Glomerular visceral epithelial cell (primary cell): Measurements from ENCODE around the gene PHB1.
"Not testable (repeated sequence)": the region's sequence is repeated elsewhere in the genome, so short reads cannot be mapped to it uniquely, and the experiment has no call there.

ENCODE experiments used
- DNase-seq: peaks from one replicate; pipeline ENCODE4 v3.0.0-alpha.2; 2016; ENCODE audit errors: extremely low spot score

The PHB1 gene

DNA sequence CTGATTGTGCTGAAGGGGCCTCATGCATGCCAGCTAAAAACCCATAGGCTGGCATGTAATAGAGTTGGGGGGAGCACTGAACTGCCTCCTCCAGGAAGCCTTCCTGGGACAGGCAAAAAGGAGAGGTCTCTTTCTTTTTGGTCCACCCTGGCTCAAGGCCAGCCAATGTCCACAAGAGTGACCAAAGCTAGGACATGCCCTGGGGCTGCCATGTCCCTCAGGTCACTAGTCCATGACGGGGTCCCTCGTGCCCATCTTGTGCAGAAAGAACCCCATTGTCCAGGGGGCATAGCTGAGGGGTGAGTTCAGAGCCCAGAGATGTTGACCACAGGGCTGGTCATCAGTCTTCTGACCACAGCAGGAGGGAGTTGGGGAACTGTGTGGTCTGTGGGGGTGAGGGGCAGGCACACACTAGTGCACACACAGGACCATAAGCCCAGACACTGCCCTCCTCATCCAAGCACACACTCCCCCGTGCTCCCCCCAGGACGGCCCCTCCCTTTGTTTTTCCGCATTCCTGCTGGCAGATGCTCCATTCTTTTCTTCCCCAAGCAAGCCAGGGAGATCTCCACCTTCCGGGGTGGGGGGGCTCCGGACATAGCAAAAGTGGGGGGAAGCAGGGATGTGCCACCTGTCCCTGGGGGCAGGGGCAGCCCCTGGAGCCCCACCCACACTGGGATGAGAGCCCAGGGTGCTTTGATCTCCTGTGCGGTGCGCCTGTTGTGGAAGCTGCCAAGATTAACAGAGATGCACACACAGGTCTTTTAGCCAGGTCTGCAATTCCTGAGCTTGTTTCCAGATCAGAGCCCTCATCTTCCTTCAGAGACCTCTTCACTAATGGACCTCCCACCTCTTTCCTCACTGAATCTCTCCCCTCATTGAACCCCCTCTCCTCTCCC is 25.2 kb upstream of the PHB1 start:
- DNase-seq: peak; percentile 93

DNA sequence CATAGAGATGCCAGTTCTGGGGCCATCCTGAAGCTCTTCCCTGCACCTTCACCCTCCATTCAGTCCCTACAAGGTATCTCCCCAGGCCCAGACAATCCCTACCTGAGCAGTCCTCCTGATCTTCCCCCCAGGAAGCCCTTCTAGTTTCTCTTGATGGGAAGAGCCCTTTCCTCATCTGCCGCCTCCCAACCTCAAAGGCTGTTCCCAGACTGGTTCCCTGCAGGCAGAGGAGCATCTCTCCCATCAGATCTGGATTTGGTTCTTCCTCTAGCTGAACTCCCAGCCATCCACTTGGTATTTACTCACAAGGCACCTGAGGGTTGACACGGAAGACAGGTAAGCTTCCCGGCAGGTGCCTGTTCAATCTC is 24.6 kb upstream of the PHB1 start:
- no peak for DNase-seq

DNA sequence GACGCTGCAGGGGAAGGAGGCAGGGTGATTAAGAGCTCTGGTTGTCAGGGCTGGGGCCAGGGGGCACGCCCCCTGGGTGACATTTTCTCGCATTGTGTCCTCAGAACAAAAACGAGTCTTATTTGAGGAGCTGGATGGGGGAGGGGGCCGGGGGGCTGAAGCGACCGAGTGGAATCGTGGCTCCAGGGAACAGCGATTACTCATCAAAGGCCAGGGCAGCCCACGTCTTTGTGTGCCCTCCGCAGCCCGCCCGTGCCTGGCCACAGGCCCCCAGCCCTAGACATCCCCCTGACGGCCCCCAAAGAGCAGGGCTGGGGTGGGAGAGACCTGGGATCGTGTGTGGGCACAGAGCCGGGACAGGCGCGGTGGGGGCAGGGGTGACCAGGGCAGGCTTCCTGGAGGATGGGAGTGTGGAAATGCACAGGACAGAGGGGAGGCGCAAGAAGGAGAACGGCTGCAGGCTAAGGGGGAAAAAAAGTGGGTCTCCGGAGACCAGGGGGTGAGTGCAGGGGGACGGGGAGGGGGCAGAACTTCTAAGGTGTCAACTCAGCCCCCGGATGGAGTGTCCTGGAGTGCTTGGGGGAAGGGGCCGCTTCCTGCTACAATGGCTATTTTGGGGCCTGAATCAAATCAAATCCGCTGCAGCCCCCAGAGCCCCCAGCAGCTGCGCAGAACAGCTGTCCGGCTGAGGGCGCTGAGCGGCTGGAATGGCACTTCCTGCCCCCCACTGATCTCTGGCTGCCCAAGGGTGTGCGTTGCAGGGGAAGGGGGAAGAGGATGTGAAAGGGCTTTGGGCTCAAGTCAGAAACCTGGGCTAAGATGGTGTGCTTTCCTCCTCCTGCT is 24.0 kb upstream of the PHB1 start:
- DNase-seq: peak; percentile 33

DNA sequence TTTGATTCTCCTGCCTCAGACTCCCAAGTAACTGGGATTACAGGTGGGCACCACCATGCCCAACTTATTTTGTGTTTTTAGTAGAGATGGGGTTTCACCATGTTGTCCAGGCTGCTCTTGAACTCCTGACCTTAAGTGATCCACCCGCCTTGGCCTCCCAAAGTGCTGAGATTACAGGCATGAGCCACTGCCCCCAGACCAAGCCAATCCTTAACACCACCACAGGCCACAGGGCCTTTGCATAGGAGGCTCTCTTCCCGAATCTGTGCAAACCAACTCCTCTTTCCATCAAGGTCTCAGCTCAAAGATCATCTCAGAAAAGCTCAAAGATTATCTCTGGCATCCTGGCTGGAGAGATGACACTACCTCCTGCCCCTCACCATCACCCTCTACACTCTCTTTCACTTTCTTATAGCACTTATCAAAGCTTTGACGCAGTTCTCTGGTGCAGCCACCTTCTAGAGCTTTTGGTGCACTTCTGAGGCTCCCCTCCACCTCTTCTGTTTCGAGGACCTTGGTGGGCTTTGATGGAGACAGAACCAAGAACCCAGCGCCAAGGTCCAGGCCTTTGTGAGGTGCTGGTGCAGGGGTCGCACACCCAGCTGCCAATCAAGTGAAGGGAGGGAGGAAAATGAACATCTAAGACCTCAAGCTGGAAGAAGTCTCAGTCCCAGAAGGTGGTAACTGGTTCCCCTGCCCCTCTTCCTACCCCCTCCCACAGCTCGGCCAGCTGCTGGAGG is 23.2 kb upstream of the PHB1 start:
- no peak for DNase-seq

DNA sequence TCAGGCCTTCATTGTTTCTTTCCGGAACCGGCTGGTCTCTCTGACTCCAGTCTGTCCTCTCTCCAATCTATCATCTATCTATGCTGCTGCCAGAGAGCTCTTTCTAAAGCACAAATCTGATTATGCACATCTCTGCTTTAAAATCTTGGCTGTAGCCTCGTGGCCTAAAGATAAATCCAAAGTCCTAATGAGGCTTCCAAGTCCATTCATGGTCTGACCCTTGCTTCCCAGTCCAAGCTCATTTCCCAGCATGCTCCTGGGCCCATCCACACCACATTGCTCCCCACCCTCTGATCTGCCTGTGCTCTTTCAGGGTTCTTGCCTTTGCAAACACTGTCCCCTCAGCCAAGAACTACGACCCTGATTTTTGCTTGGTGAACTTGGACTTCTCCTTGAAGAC is 21.5 kb upstream of the PHB1 start:
- no peak for DNase-seq

DNA sequence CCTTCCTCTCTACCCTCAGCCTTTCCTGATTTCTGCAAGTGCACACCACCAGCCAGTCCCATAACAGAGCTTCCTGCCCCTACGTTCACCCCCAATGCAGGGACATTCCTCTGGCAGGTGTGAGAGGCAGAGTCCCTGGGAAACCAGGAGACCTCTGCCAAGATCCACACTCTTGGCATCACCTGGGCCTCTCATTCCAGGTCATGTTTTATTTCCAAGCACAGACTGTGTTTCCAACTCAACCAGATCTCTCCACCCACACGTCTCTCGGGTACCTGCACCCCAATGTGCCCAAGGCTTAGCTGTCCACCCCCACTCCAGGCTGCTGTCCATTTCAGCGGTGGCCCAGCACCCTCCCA is 21.0 kb upstream of the PHB1 start:
- no peak for DNase-seq

DNA sequence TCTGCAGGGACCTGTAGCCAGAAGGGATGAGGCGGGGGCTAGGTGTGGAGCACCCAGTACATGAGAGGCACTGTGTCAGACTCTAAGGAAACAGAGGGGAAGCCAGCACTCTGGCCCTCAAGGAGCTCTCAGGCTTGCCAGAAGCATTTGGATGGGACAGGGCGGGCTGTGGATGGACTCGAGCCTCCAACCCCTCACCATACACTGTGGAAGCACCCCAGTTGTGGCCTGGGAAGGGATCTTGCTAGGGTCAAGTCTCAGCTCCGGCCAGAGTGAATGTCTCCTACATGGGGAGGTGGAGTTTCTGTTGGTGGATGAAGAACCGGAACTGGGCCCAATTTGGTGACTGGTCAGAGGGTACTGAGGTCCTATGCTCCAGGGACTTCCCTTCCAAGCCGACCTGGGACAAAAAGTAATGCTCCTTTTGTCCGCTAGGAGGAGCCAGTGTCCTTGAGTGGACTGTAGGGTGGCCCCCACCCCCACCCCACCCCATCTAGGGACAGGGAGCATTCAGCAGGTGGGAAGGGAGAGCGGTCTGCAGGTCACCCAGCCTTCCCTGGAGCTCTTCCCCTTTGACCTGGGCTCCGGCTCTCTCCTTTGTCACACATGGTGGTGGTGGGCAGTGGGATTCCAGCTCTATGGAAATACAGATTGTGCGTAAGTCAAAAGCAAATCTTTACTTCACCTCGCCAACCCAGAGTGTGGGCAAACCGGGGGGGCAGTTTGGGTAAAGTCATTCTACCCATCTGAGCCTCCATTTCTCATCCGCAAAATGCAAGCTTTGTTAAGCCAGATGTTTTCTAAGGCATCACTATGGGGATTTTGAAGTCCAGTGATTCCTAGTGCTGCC is 20.4 kb upstream of the PHB1 start:
- DNase-seq: peak; percentile 56

DNA sequence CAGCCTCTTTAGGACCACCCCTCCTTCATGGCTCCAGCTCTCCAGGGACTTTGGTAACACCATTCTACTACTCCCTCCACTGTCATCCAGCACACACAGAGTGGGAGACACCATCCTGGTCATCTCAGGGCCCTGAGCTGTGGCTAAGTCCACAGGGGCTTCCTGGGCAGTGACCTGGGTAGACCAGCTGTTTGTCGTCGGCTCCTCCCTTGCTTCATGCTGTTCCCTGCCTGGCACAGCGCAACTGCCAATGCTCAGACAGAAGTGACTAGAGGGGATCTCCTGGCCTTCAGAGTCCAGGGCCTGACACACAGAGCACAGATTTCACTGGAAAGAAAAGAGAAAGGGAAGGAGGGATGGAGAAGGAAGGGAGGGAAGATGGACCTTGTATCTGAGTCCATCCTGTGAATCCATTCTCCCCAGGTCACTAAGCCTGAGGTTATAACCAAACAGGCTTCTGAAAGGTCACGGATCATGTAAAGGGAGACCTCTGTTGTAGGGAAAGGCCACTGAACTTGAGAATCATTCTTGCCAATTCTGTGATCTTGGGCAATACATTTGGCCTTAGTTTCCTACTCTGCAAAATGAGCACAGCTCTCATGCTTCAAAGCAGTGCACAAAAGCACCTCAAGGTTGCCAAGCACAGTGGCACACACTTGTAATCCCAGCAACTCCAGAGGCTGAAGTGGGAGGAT is 18.5 kb upstream of the PHB1 start:
- no peak for DNase-seq

DNA sequence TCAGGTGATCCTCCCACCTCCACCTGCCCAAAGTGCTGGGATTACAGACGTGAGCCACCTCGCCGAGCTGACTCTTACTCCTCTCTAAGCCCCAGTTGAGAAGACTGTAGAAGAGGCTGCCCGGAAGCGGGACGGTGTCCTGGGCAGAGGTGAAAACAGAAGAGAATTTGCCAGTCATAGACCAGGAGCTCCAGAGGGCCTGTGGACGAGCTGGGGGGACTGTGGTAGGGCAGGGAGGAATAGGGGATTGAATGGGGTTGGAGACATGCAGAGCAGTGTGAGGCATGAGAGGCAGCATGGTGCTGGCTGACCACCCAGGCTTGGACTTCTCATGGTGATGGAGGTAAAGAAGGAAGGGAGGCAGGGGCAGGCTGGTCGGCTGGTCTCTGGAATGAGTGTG is 17.1 kb upstream of the PHB1 start:
- no peak for DNase-seq

DNA sequence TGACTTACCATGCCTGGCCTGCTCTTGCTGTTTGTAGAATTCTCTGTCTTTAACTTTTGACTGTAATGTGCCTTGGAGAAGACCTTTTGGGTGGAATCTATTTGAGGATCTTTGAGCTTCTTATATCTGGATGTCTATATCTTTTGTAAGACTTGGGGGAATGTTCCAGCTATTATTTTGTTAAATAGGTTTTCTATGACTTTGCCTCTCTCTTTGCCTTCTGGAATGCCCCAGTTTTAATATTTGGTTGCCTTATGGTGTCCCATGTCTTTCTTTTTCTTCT is 10.3 kb upstream of the PHB1 start:
- no peak for DNase-seq

DNA sequence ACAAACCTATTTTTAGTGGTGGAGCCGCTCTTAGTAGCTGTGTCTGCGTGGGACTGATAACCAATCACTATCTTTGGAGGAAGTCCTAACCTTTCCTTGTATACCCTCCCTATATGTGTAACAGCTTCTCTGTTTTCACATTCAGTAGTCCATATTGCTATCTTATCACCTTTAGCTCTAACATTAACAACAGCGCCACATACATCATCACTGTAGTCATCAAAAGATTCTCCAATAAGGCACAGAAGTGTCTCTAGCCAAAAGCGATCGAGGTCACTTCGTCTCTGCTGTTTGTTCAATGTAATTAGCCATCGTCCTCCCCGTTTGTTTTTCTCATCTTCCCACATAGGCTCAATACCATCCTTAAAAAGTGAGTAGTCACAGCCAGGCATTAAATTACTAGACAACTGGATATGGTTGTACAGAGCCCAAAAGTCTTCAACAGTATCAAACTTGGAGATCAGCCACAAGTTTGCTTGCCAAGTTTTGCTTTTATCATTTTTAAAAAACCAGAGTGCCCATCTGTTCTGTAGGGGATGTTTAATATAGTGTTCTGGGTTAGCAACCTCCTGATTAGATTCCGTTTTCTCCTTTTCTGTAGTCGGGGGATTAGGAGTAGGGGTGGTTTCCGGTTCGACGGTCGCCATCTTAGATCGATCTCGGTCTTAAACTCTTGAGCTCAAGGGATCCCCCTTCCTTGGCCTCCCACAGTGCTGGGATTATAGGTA is 9.8 kb upstream of the PHB1 start:
- DNase-seq: not testable (repeated sequence)

DNA sequence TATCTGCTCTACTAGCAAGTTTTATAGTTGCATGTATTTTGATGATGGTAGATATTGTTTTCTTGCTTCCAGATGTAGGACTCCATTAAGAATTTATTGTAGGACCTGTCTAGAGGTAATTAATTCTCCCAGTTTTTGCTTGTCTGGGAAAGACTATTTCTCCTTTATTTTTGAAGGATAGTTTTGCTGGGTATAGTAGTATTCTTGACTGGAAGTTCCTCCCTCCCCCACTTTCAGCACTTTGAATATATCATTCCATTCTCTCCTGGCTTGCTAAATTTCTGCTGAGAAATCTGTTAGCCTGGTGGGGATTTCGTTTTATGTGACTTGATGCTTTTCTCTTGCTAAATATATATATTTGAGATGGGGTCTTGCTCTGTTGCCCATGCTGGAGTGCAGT is 8.0 kb upstream of the PHB1 start:
- DNase-seq: no peak

DNA sequence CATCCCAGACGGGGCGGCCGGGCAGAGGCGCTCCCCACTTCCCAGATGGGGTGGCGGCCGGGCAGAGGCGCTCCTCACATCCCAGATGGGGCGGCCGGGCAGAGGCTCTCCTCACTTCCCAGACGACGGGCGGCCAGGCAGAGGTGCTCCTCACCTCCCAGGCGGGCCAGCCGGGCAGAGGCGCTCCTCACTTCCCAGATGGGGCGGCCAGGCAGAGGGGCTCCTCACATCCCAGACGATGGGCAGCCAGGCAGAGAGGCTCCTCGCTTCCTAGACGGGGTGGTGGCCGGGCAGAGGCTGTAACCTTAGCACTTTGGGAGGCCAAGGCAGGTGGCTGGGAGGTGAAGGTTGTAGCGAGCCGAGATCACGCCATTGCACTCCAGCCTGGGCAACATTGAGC is 5.1 kb upstream of the PHB1 start:
- DNase-seq: not testable (repeated sequence)

DNA sequence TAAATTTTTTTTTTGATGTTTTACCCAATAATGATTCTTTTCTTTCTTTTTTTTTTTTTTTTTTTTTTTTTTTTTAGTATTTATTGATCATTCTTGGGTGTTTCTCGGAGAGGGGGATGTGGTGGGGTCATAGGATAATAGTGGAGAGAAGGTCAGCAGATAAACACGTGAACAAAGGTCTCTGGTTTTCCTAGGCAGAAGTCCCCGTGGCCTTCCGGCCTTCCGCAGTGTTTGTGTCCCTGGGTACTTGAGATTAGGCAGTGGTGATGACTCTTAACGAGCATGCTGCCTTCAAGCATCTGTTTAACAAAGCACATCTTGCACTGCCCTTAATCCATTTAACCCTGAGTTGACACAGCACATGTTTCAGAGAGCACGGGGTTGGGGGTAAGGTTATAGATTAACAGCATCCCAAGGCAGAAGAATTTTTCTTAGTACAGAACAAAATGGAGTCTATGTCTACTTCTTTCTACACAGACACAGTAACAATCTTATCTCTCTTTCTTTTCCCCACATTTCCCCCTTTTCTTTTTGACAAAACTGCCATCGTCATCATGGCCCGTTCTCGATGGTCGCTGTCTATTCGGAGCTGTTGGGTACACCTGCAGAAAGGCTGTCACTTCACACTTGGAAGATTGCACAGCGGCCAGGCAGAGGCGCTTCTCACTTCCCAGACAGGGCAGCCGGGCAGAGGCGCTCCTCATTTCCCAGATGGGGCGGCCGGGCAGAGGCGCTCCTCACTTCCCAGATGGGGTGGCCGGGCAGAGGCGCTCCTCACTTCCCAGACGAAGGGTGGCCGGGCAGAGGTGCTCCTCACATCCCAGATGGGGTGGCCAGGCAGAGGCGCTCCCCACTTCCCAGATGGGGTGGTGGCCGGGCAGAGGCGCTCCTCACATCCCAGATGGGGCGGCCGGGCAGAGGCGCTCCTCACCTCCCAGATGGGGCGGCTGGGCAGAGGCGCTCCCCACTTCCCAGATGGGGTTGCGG is 4.4 kb upstream of the PHB1 start:
- DNase-seq: not testable (repeated sequence)

DNA sequence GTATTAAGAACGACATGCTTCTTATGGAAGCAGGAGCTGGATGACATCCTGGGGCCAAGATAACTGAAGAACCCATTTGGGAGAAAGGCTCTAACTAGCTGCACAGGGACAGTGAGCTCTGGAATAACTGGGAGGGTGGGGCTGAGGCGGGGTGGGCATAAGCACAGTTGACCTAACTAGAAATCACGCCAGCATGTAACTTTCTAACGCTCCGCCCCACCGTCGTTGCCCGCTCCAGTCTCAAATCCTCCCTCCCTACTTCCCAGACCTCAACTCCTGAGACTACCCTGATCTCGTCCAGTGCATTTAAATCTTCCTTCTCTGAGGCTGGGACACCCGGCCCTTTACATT is 436 bp downstream of the PHB1 start:
- DNase-seq: no peak

DNA sequence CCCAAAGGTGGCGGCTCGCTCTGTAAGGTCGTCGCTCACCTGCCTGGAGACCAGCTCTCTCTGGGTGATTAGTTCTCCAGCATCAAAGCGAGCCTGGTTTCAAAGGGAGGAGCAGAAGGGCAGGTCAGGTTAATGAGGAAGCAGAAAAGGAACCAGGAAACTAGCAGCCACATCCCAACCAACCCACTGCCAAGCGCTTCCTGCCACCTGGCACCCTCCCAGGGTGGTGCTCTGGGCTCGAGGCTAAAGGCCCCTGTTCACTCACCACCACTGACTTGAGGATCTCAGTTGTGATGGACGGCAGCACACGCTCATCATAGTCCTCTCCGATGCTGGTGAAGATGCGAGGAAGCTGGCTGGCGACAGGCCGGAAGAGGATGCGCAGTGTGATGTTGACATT is 5.6 kb downstream of the PHB1 start:
- DNase-seq: no peak

DNA sequence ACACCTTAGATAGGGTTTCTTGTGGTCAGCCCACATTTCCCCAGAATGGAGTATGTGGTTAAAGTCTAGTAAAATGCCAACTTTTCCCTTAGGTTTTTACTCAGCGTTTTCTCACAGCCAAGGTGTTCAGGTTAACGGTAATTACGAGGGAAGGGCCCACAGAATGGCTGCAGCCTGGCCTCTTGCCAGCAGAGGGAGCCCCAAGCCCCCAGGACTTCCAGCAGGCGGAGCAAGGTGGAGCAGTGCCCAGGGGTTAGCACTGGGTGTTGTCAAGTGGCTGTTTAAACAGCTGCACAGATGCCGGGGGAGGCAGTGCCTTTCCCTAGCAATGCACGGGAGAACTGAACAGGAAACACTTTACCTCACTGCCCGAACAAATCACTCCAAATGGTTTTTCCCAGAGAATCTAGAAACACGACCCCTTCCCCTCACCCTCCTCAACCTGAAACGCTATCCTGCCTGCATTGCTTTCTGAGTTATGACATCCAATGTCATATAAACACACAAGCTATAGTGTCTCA is 6.6 kb downstream of the PHB1 start:
- DNase-seq: peak; percentile 76

DNA sequence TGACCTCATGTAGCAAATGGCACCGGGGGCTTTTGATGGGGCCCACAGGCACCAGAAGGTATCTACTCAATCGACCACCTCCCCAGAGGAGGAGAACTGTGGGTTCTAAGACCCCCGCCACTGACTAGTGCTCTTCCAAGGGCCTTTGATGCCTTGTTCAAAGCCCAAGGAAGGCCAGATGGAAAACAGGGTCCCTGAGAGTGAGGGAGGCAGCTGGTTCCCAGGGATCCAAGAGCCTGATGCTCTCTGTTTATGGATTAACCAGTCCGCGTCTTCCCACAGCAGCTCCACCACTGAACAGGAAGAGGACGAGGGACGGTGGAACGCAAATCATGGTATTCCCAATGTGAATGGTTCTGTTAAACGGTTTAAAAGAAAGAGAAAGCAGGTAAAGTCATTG is 7.6 kb downstream of the PHB1 start:
- no peak for DNase-seq

DNA sequence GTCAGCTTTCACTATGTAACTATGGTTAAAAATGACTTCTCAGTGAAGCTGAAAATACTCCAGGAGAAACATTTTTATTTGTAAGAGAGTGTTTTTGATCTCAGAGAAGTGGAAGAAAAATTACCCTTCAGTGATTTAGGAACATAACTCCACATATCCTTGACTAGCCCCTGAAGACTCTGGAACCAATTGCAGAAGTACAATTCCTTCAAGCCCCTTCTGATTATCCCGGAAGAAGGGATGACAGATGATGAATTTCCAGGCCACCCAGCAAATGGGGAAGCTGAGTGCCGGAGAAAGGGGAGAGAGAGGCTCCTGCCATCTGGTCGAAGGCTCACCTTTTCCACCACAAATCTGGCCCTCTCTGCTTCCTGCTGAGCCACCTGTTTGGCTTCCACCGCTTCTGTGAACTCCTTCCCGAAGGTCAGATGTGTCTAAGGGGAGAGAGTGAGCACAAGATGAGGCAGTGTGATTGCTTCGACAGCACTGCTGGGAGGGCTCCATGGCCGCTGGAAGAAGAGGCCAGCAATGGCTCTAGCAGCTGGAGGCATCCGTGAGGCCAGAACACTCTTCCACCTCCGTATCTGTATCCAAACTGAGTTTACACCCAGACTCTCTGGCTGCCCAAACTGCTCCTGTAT is 8.1 kb downstream of the PHB1 start:
- no peak for DNase-seq
